ENCODE data around the gene ZDHHC17.

ZDHHC17 gene

DNA sequence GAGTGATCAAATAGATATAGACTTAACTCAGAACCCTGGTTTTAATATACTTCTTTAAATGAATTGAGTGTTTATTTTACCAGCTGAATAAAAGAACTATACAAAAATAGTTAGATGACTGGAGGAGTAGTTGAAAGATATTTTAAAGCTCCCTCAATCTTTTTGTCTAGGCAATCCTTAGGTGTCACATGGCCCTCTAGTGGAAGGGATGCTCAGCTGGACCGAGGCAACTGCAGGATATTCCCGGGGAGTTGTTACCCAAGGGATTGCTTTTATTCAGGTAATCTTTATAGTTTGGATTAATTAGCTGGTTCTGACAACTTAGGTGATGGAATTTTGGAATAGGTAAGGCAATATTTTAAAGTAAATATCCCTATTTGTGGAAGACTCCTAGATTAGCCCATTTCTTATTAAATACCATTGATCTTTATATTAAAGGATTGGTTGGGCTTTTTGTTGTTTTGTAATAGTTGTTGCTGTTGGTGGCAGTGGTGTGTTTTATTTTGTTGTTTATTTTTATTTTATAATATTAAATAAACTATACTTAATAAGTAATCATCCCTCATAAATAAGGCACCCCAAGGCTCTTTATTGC is 57.1 kb downstream of the ZDHHC17 start:
- DNase-seq (ENCODE audit: low spot score), result no peak

DNA sequence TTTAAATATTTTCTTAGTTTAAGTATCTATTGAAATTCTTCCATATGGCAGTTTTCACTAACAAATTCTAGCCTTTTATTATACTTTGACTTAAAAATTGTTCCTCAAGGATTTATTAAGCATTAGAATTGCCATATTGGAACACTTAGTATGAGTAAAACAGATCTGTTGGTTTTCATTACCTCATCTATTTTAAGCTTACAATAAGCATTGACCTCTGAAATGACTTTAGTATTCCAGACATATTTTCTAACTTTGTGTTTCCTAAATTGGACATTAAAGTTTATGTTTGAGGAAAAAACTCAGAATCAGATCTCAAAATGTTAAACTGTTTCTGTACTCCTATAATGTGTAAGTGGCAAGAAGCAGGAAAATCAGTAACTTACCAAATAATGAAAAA is 66.5 kb downstream of the ZDHHC17 start:
- DNase-seq (ENCODE audit: low spot score), result no peak

DNA sequence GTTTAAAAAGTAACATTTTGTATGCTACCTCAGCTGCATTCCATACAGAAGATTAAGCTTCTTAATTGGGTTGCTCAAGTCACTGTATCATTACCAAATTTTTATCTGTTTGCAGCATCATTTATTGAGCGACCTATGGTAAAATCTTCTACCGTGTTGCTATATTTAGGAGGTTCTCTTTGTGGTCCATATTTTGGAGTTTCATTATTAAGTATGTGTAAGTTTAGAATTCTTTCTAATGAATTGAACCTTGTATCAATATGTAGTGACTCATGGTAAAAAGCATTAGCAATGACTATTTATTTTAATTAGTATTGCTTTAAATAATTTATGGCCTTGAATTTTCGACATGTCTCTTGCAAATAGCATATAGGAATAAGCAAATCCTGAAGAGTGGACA is 72.7 kb downstream of the ZDHHC17 start:
- DNase-seq (ENCODE audit: low spot score), result no peak

DNA sequence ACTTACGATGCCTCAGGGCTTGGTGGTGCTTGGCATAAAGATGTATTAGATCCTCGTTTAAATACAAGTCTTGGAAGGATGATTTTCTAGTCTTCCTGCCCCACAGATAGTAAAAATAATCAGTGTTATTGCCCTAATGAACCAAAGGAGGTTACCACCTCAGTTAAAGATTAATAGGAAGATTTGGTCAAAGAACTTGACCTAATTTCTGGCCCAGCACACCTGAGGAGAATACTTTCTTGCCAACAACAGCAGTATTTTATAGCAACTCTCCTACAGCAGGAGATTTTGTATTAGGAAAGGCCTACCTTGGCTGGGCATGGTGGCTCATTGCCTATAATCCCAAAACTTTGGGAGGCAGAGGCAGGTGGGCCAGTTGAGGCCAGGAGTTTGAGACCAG is 83.3 kb downstream of the ZDHHC17 start:
- DNase-seq (ENCODE audit: low spot score), result no peak

DNA sequence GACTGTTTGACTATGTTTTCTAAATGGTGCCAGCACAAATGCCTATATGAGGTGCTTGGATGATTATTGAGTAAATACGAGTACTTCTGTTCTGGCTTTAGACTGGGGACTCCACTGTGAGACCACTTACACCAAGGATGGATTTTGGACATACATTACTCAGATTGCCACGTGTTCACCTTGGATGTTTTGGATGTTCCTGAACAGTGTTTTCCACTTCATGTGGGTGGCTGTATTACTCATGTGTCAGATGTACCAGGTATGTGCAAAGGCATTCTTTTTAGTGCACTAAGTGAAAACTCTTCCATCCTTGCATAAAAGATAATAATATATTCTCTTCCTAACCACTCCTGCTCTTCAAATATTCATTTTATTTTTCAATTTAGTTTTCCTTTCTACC is 84.2 kb downstream of the ZDHHC17 start:
- no peak for DNase-seq (ENCODE audit: low spot score)

DNA sequence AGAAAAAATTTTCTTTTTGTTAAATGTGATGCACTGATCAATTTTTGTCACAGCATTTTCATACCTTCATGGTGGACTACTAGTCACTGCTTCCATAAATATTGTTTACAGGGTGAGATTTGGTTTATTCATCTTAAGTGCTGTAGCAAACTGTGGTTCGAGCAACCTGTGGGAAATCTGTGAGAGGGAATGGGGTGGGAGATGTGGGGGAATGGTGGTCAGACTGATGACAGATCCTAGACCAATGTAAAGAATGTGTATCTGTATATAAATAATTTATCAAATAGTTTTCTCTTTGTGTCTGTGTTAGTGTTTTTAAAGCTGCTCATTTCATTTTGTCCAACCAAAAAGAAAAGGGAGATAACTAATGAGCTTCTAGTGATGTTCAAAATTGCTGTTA is 88.2 kb downstream of the ZDHHC17 start:
- no peak for DNase-seq (ENCODE audit: low spot score)

DNA sequence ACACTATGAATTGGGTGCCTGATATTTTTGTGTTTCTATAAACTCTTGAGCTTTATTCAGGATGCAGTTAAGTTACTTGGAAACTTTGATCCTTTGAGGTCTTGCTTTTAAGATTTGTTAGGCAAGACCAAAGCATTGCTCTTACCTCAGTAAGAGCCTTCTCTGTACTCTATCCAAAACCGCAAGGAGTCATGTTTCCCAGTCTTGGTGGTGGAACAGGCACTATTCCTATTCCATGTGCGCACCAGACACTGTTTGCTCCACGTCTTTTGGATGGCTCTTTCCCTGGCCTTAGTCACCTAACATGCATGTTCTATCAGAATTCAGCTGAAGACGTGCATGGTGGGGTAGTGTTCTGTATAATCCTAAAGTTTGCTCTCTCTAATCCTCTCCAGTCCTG is 91.4 kb downstream of the ZDHHC17 start:
- DNase-seq (ENCODE audit: low spot score), result no peak

DNA sequence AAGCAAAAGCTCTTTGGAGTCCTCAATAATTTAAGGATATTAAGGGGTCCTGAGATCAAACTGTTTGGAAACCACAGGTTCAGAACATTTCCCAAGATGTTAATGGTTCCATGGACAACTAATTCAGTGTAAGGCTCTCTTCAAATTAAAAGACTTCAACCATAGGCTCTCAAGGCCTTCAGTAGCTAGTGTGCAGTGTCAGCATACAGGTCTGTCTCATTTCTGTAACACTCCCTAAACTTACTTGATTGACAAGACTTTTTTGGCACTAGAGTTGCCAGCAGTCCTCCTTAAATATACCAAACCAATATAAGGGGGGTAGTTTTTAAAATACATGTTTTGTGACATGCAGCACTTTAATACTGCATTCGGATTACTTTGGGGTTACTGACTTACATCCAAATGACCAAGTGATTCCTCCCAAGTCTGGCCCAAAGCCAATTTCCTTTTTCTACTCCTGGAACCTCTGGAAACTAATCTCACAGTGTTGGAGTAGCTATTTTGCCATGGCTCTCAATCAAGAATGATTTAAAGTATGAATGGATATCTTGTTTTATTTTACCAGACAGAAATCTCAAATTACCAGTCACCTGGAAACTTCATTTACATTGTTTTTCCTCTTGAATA is 92.2 kb downstream of the ZDHHC17 start:
- no peak for DNase-seq (ENCODE audit: low spot score)

DNA sequence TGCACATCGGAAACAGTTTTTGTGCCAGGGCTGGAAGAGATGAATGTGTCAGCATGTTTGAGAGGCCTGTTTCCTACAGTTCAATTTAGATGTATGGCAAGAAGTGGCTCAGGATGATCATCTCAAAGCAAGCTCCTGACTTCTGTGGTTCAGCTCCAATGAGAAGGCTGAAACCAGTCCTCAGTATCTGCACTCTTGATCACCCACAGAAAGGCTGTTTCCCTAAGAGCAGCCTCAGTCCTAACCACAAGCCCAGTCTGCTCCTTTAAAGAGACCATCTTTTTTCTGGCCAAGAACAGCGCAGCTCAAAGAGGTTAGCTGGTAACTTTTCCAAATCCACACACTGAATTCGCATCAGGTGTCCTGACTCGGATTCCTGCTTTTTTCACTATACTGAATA is 95.7 kb downstream of the ZDHHC17 start:
- DNase-seq (ENCODE audit: low spot score), result no peak

DNA sequence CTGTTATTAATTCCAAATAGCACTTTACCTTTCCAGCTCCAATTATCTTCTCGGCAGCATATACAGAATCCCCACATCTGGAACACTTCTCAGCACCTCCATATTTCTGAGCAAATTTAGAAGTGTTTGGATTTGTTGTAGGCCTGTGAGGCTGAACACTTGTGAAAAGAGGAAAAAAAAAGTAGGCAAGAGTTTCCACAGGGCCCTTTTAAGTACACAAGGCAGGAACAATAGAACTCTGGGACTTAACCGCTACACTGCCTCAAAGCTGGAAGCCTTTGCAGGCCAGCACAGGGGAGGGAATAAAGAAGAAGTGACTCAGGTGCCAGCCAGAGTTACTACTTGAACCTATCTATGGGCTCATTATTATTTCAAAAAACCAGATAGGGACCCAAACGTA is 96.3 kb downstream of the ZDHHC17 start:
- no peak for DNase-seq (ENCODE audit: low spot score)

DNA sequence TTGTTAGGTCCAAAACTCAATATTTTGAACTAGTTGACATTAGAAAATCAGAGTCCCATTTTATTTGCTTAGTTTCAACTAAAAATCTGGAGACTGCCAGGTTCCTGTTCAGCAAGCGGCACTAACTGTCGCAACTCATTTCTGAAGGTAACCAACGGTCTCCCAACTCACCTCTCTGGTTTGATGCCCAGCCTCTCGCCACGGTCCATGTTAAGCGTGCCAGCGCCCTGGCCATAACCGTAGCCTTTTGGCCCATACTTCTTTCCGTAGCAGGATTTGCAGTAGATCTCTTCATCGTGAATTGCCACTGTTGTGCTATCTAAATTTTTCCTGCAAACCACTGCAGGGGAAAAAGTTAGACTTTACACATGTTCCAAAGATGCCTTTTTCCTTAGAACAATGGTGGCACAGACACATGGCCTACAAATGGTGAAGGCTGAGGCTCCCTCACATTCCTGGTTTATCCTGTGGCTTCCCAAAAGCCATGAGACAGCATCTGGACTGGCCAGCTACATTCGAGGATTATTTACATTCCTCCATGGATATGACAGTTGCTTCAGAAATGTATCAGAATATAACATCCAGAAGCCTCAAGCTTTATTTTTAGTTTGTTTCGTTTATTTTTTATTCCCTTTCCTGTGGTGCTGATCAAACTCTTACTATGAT is 99.2 kb downstream of the ZDHHC17 start:
- DNase-seq (ENCODE audit: low spot score), result no peak

DNA sequence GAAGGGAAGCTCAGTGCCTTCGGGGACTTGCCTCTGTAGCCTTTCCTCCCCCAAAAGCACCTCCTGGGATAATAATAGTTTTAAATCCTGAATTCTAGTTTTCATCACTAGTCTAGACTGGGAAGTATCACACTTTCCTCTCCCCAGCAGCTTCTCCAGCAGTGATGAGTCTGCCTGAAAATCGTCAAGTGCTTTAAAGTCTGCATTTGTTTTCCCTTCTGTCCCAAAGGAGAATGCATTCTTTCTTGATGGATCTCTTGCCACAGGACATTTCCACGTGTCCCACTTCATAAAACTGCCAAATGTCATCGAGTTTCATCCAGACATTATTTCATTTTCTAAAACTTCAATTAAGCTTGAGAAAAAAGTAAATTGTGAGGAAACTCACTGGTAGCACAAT is 99.9 kb downstream of the ZDHHC17 start:
- DNase-seq (ENCODE audit: low spot score), result no peak

DNA sequence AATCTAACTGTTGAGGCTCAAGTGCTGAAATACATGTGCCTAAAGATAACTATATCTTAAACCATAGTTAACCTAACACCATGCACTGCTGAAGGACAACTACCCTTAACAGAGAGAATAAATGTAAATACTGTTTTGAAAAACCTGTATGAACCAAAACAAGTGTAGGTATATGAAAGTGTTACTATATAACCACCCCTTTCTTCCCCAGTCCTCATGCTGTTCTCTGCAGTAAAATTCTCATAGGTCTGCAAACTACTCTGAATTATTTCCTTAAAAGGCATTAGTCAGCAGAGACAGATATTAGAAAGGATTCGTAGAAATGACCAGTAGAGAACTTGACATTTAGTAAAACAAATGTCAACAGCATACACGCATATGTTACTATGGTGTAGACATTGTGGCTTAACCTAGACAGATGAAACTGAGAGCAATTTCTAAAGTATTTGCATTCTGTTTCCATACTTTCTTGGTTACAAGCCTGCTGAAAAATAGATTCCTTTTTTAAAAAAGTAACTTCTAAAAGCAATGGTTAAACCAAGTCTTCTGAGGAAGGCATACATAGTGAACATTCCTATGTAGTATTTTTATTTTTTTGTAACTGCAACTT is 101.0 kb downstream of the ZDHHC17 start:
- DNase-seq (ENCODE audit: low spot score), result no peak

DNA sequence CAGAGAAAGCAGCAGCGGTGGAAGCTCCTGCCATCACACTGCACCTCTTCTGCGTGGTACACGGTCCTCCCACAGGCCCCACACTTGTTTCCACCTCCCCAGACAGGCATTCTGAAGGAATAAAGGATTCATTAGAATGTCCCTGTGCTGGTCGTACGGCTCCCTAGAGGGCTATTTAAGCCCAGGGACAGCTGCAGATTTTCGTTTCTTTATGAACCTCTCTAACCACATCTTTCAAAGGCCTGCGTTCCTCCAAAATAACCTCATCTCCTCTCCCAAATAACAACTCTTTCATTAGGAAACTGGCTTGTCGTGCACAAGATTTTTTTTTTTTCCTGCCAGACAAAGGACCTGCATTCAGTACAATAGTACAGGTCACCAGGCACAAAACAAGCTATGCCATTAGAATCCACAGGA is 102.2 kb downstream of the ZDHHC17 start:
- DNase-seq (ENCODE audit: low spot score), result no peak

DNA sequence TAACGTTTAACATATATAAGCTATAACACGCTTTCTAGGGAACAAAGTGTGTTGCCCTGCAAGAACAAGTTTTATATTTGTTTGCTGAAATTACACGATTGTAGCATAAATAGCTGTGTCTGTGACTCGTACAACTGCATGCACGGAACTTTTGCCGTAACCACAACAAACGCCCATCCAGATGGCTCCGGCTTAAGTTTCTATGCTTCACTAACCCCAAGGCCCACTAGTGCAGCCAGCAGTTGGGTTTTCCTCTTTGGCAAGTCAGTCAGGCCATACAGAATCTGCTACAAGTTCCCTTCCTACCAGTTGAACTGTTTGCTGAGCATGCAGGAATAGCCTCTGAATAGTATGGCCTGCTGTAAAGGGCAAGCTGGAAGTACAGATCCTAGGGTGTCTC is 102.8 kb downstream of the ZDHHC17 start:
- DNase-seq (ENCODE audit: low spot score), result no peak

DNA sequence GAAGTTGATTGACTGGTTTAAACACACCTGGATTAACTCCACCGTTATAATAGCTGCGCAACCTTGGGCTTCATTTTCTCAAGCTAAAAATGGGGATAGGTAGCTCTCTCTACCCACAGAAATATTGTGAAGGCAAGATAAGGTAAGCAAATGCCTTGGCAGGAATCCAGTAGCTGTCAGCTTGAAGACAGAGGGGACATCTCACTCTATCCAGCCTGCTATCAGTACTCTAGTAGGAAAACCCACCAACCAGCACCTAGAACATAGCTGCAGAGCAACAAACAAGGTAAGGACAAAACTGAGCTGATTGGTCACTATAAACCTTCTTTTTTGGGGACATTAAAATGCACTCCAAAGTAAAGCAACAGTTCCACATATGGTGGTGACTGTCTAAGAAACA is 107.2 kb downstream of the ZDHHC17 start:
- no peak for DNase-seq (ENCODE audit: low spot score)

DNA sequence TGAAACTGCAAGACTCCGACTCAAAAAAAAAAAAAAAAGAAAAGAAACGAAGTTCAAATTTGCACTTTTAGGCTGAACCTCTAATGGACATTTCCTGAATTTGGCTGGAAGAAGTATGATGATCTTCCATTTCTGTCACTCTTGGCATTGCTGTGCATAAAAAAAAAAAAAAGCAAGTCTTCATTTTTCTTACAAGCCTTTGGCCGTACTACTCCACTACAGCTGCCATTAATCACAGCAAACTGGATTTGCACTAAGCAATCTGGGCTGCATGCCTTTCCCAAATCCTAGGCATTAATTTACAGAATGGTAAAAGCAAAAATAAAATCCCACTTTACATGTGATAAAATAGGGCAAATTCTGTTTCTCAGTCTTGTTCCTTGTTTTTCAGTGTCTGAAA is 107.8 kb downstream of the ZDHHC17 start:
- no peak for DNase-seq (ENCODE audit: low spot score)

DNA sequence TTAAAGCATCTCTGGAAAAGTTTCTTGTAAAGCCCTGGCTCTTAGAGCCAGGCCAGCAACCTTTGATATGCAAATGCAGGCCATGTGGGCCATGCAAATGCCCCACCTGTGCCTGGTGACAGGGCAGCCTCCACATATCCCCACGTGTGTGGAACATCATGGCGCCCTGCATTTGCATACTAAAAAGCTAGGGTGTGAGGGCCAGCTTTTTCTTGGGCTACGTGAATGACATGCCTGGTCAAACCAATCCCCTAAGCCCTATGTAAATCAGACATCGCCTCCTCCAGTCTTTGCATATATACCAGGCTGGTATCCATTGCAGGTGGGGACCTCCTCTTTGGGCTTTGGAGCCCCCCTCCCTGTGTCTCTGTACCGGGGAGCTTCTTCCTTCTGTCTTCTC is 108.5 kb downstream of the ZDHHC17 start:
- no peak for DNase-seq (ENCODE audit: low spot score)

DNA sequence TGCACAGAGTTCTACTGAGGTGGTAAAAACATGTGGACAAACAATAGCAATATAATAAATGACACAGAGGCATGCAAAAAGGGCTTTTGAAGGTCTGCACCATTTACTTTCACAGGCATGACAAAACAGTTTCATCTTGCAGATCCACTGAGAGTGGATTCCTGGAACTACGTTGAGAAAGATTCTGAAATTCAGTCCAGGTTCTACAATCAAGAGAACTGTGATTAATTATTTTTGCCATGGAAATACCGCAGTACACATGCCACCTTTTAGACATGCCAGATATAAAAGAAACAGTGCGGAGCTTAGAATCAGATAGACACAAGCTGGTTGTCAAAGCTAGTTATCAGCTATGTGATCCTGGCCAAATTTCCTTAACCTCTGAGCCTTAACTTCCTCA is 110.1 kb downstream of the ZDHHC17 start:
- no peak for DNase-seq (ENCODE audit: low spot score)

DNA sequence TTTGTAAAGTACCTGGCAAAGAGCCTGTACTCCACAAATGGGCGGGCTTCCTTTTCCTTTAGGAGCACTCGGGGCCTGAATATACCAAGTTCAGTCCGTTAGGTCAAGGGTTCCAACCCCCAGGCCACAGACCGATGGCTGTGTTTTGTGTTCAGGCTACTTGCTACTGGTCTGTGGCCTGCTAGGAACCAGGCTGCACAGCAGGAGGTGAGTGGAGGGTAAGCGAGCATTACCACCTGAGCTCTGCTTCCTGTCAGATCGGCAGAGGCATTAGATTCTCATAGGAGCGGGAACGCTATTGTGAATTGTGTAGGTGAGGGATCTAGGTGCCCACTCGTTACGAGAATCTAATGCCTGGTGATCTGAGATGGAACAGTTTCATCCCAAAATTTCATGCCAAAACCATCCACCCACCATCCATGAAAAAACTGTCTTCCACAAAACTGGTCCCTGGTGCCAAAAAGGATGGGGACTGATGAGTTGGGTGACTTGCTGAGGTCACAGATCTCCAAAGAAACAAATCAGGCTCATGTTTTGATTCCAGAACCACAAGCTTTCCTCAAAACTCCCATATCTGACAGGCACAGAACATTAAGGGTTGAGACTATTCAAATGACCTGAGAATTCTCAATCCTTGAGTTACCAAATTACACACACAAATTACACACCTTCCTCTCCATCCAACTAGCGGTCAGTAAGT is 110.7 kb downstream of the ZDHHC17 start:
- DNase-seq (ENCODE audit: low spot score), result no peak

DNA sequence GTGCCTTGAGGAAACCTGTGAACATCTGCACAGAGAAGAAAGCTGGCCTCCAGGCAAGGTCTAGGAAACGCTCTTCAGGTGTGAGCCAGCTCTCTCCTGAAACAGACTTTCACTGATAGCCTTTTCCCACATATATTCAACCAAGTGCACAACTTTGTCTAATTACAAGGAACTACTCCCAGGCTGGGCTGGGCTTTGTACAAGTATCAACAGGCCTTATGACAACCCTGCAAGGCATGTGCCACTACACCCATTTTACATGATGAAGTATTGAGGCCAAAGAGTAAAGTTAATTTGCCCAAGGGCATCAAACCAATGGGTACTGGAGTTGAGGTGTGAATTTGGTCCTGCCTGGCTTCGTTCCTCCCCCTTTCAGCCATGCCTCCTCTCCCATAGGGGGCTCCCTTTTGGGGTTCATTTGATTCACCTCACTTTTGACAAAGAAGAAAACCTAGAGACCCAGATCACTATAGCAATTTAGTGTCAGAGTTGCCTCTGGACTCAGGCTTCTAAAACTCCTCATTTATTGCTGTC is 112.8 kb downstream of the ZDHHC17 start:
- no peak for DNase-seq (ENCODE audit: low spot score)

DNA sequence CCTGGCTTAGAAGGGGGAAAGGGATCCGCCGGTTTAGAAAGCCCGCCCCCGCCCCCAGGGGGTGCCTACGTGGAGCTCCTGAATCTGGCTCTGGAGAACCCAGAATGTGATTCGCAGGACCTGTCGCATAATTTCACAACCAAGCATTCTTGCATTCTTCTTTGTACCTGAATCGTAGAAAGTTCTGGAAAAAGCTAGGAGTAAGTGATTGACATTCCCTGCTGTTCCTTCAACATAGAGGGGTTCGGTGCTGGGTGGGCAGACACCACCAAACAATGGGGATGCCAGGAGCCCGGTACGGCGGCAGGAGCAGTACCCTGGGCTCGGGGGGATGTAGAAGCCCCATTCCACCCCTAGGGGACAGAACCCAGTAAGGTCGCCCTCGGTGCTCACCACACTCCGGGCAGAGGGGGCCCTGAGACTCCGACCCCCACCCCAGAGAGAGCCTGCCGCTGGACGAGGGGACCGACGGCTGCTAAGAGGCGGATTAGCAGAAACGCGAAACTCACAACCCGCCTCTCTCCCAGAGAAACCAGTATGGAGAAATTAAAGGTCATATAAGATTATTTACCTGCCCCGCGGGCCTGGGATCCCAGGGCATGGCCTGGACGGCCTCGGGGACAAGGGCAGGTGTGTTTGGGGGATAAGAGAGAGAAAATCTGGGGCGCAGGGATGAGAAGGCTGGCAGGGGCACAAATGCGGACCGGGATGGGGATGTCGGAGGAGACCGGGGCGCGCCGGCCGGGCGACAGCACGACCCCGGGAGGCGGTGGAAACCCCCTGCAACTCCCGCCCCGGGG is 114.4 kb downstream of the ZDHHC17 start:
- no peak for DNase-seq (ENCODE audit: low spot score)
